ENCODE results near the gene CCDC167. TPM values are rescaled to one million over a fixed set of nuclear protein-coding genes. Genes with fewer than 3 reads are reported as not detected.
A peak's percentile ranks its signal among the peaks of the same experiment; 100 is the strongest.

CCDC167 gene
- total RNA-seq, 2 experiments from 2014 or later = 7.3 to 8.0 TPM

GRCh38 chr6:37521674-37522073, 22.0 kb upstream of the CCDC167 start:
- ChIA-PET CTCF (no interaction called here), POLR2A (no interaction called here)
- no peak overlapping the region for H3K27ac ChIP-seq (ENCODE audit: low read depth in 1 of 2, low read length in 2 of 2)
- H3K27me3 ChIP-seq (ENCODE audit: control insufficient read depth in 1 of 2, insufficient read depth in 2 of 2, low read length in 2 of 2) = no peaks in the 10 kb centered on the region
- intact Hi-C loops (cut with DNase I, micrococcal nuclease) = no loop called here
- DNase-seq = no peak
- peaks cover 61% of the 10 kb centered on the region for H3K4me1 ChIP-seq (ENCODE audit: insufficient read depth, low read length)
- no peaks in the 10 kb centered on the region for H3K9me3 ChIP-seq (ENCODE audit: control insufficient read depth in 1 of 2, insufficient read depth in 1 of 2, low read length in 2 of 2)
- peaks cover 76% of the 10 kb centered on the region for H3K4me1 Mint-ChIP-seq (ENCODE audit: low read depth)
- no peak overlapping the region for H3K4me3 Mint-ChIP-seq
- H3K4me3 ChIP-seq (ENCODE audit: low read length) = no peak overlapping the region
- no peaks in the 10 kb centered on the region for H3K9me3 Mint-ChIP-seq
- H3K36me3 Mint-ChIP-seq (ENCODE audit: low read depth) = peaks cover 51% of the 10 kb centered on the region
- H3K36me3 ChIP-seq (ENCODE audit: insufficient read depth, low read length) = peaks cover 4% of the 10 kb centered on the region
- no peak for ATAC-seq (ENCODE audit: poor library complexity)
- H3K27me3 Mint-ChIP-seq = no peaks in the 10 kb centered on the region
- H3K27ac Mint-ChIP-seq = peak overlapping the region; percentile 47
- no peak for TF ChIP-seq CTCF (IDR thresholded peaks at IDR 0.05)

GRCh38 chr6:37520926-37521325, 21.2 kb upstream of the CCDC167 start:
- peaks cover 64% of the 10 kb centered on the region for H3K4me1 ChIP-seq (ENCODE audit: insufficient read depth, low read length)
- peaks cover 47% of the 10 kb centered on the region for H3K36me3 Mint-ChIP-seq (ENCODE audit: low read depth)
- no peak overlapping the region for H3K27ac Mint-ChIP-seq
- no peak for TF ChIP-seq CTCF (IDR thresholded peaks at IDR 0.05)
- no peaks in the 10 kb centered on the region for H3K27me3 Mint-ChIP-seq
- intact Hi-C loops (cut with DNase I, micrococcal nuclease) = no loop called here
- no peaks in the 10 kb centered on the region for H3K9me3 ChIP-seq (ENCODE audit: control insufficient read depth in 1 of 2, insufficient read depth in 1 of 2, low read length in 2 of 2)
- DNase-seq = no peak
- peaks cover 4% of the 10 kb centered on the region for H3K36me3 ChIP-seq (ENCODE audit: insufficient read depth, low read length)
- no peaks in the 10 kb centered on the region for H3K27me3 ChIP-seq (ENCODE audit: control insufficient read depth in 1 of 2, insufficient read depth in 2 of 2, low read length in 2 of 2)
- H3K9me3 Mint-ChIP-seq = no peaks in the 10 kb centered on the region
- H3K4me1 Mint-ChIP-seq (ENCODE audit: low read depth) = peaks cover 77% of the 10 kb centered on the region
- POLR2A ChIA-PET = no interaction called here
- ATAC-seq (ENCODE audit: poor library complexity) = no peak
- CTCF ChIA-PET = interaction anchor here (6.6 kb wide), 1 partner anchor 17 kb away, joined by 101 read pairs; the partner anchor contains the start of gene CCDC167
- H3K4me3 Mint-ChIP-seq = no peak overlapping the region
- no peak overlapping the region for H3K4me3 ChIP-seq (ENCODE audit: low read length)
- H3K27ac ChIP-seq (ENCODE audit: low read depth in 1 of 2, low read length in 2 of 2) = no peak overlapping the region

GRCh38 chr6:37519461-37519860, 19.8 kb upstream of the CCDC167 start:
- Histone ChIP-seq H3K27me3 (ENCODE audit: control insufficient read depth in 1 of 2, insufficient read depth in 2 of 2, low read length in 2 of 2) (no peaks in the 10 kb centered on the region), H3K4me1 (ENCODE audit: insufficient read depth, low read length) (peaks cover 77% of the 10 kb centered on the region), H3K9me3 (ENCODE audit: control insufficient read depth in 1 of 2, insufficient read depth in 1 of 2, low read length in 2 of 2) (no peaks in the 10 kb centered on the region), H3K27ac (ENCODE audit: low read depth in 1 of 2, low read length in 2 of 2) (peak overlapping the region in 1 of 2 donors; percentile 93), H3K36me3 (ENCODE audit: insufficient read depth, low read length) (peaks cover 4% of the 10 kb centered on the region), H3K4me3 (ENCODE audit: low read length) (no peak overlapping the region)
- Mint-ChIP-seq H3K36me3 (ENCODE audit: low read depth) (peaks cover 33% of the 10 kb centered on the region), H3K4me3 (peak overlapping the region; percentile 83), H3K4me1 (ENCODE audit: low read depth) (peaks cover 77% of the 10 kb centered on the region), H3K27me3 (no peaks in the 10 kb centered on the region), H3K9me3 (no peaks in the 10 kb centered on the region), H3K27ac (peak overlapping the region; percentile 97)
- ATAC-seq (ENCODE audit: poor library complexity) (no peak), DNase-seq (no peak)
- ChIA-PET POLR2A (interaction anchor here (7.2 kb wide), 1 partner anchor 16 kb away, joined by 330 read pairs; the partner anchor contains the start of gene CCDC167), CTCF (interaction anchor here (1.3 to 6.6 kb wide), 2 partner anchors 16 to 28 kb away, joined by 3 to 101 read pairs; partner anchors contain the start of gene CCDC167)
- intact Hi-C loops (cut with DNase I, micrococcal nuclease) = loop anchor here (5.0 kb wide), 4 partner anchors 37 to 1792 kb away; no protein-coding TSS in a partner anchor
- TF ChIP-seq CTCF (IDR thresholded peaks at IDR 0.05) = no peak
